Measurements from ENCODE around the gene NPTXR. TPM values are rescaled to one million over a fixed set of nuclear protein-coding genes. Genes with fewer than 3 reads are reported as not detected.
"Not testable (repeated sequence)": the region's sequence is repeated elsewhere in the genome, so short reads cannot be mapped to it uniquely, and the experiment has no call there.

NPTXR gene
- polyA plus RNA-seq, 10 donors, result 4.0 to 6.4 (median 4.9) TPM

DNA sequence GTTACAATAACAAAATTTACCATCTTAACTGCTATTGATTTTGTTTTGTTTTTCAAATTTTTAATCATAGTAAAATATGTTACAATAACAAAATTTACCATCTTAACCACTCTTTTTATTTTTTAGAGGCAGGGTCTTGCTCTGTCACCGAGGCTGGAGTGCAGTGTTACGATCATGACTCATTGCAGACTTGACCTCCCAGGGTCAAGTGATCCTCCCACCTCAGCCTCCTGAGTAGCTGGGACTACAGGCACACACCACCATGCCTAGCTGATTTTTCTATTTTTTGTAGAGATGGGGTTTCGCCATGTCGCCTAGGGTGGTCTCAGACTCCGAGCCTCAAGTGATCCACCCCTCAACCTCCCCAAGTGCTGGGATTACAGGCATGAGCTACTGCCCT is 10.1 kb upstream of the NPTXR start:
- DNase-seq, result not testable (repeated sequence)

- DNase-seq, result no peak
Measured at GRCh38 chr22:38853196-38853651, 9.4 kb upstream of the NPTXR start.

GRCh38 chr22:38852522-38852921 is 8.7 kb upstream of the NPTXR start:
- DNase-seq, result no peak

DNA sequence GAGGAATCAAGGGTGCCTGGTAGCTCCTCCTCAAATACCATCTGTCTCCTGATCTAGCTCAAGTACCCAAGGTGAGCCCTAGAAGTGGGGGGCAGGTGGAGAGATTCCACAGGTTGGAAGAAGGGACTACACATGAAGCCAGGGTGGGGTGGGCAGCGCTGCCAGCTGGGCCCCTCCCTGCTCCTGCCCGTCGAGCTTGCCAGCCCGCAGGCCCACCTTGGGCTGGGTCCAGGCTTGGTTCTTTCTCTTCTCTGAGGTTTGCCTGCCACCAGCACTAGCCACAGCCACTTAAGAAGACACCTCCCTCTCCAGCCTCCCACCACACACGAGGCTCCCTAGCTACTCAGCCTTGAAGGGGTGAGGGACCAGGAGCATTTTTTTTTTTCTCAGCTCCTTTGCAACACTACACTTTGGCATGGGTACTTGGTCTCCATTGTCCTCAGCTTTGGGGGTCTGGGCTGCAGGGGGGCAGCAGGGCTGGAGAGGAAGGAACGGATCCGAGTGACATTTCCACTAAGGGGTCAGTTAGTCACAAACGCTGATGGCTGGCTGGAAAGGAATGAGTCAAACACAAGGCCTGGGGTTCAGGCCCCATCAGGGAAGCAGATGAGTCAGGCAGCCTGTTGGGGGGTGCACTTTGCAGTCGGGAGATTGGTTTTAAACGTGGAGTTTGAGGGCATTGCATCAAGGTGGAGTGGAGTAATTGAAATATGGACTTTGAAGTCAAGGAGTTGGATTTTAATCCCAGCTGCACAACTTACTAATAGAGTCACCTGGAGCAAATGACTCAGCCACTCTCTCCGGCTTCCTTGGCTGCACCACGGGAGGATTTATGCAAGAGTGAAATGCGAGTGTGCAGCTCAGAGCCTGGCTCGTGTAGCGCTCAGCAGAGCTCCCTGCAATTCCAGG is 7.4 kb upstream of the NPTXR start:
- no peak for DNase-seq

GRCh38 chr22:38850399-38850798 is 6.6 kb upstream of the NPTXR start:
- no peak for DNase-seq

GRCh38 chr22:38849811-38850210 is 6.0 kb upstream of the NPTXR start:
- DNase-seq, result peak in 1 of 3 donors; percentile 61

DNA sequence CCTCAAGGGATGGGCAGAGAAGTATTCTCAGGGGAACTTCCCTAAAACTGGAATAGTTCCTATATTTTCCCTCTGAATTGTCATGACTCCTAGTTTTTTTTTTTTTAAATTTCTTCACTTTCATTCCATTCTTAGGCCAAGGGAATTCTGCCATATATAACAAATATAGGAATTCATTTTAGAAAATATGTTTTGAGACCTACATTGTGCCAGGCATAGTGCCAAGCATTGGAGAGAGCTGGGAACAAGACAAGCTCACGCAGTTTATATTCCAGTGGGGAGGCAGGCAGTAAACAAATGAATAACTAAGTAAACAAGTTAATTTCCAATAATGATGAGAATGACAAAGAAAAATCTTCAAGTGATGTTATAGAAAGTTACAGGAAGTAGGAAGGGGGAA is 2.6 kb upstream of the NPTXR start:
- no peak for DNase-seq

GRCh38 chr22:38845004-38845740 is 1.3 kb upstream of the NPTXR start:
- DNase-seq, result no peak

GRCh38 chr22:38844315-38845003 is 631 bp upstream of the NPTXR start:
- DNase-seq, result no peak

GRCh38 chr22:38843201-38843656 is 599 bp downstream of the NPTXR start:
- peak; percentile 59 to 93 (median 87) for DNase-seq

GRCh38 chr22:38842512-38843200 is 1.2 kb downstream of the NPTXR start:
- DNase-seq, result no peak

GRCh38 chr22:38841635-38842034 is 2.2 kb downstream of the NPTXR start:
- no peak for DNase-seq

DNA sequence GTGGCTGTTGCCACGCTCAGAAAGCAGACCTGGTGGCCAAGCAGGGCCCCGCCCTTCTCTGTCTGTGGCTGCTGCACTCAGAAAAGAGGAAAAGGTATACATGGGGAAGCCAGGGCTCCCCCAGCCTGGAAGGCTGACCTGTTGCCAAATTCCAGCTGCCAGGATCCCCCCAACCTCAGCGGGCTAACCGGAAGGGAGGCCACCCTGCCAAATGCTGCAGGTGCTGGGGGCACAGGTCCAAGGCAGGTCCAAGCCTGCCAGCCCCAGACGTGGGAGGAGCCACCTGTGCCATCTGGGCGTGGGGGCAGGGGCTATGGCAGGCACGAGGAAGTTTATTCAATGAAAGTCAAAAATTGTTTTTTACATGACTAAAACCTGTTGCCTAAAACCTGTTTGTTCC is 2.6 kb downstream of the NPTXR start:
- no peak for DNase-seq

DNA sequence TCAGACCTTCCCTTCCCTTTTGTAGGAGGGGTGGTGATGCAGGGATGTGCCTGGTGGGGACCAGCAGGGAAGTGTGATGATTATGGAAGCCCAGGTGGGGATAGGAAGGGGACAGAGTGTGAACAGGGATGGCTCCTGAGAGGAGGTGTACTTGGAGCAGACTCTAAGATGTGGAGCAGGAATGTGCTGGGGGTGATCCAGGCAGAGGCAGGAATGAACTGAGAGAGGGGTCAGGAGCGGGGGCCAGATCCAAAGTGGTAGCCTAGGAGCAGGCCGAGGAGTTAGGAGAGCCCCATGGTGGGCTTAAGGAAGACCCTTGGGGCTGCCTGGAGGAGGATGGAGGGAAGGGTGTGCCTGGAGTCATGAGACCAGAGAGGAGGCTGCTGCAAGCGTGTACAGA is 3.7 kb downstream of the NPTXR start:
- no peak for DNase-seq

DNA sequence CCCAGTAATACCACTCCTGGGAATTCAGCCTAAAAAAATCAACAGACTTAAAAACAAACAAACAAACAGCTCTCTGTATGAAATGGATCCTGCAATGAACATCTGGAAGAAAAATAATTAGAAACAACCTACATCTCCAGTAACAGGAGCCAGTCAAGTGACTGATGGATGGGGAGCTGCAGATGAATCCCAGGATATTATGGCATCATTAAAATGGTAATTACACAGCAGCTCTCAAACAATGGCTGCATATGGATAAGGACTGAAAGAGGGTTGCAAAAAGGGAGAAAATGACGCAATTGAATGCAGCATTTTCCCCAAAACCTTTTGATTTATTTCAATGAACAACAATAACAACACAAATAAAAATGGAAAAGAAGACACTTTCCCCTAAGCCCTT is 4.1 kb downstream of the NPTXR start:
- DNase-seq, result no peak

DNA sequence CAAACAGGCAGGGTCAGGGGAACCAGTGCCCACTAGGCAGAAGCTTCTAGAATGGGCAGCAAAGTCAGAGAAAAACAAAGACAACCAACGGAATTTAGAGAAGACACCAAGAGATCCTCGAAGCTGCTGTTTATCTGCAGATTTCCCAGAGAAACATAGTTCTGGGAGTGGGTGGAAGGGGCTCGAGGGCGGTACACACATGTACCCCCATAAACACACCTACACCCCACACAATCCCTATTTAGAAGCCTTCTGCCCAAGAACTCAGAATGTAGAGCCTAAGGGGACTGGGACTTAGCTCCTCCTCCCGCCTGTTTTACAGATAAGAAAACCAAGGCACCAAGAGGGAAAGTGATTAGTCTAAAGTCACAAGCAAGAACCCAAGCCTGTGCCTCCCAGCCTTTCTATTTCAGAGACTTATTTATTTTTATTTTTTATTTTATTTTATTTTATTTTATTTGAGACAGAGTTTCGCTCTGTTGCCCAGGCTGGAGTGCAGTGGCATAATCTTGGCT is 6.4 kb downstream of the NPTXR start:
- DNase-seq, result no peak

GRCh38 chr22:38835888-38836301 is 7.9 kb downstream of the NPTXR start:
- no peak for DNase-seq

DNA sequence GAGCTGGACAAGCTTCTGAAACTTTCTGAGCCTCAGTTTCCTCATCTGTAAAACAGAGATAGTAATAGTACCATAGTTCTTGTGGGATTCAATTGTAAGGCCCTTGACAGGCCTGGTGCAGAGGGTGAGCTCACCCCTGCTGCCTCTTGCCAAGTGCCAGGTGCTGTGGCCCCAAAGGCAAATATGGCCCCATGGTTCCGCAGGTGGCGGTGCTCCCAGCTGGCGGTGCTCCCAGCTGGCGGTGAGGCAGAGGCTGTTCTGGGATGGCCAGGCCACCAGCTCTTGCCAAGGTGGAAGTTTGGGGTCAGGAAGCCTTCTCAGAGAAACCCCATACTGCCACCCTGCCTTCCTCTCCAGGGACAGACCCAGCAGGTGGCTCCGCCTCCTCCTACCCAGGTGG is 8.8 kb downstream of the NPTXR start:
- DNase-seq, result no peak

GRCh38 chr22:38834215-38834953 is 9.4 kb downstream of the NPTXR start:
- DNase-seq, result no peak

DNA sequence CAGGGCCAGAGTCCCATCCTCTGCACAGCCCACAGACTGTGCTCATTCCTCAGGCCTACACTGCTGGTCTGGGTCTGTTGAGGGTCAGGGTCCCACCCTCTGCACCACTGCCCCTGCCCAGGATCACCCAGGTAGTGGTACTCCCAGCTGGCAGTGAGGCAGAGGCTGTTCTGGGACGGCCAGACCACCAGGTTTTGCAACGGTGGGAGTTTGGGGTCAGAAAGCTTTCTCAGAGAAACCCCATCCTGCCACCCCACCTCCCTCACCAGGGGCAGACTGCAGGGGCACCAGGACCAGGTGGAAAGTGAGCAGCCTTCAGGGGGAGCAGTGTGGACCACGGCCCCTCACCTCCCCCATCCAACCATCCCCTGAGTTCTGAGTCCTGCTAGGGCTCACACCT is 10.8 kb downstream of the NPTXR start:
- DNase-seq, result no peak

Measured in muscle of back (tissue), 11 donors.